Mesenchymal stem cell (in vitro differentiated cells and primary cell): ENCODE results near the gene PASK.
A peak's percentile ranks its signal among the peaks of the same experiment; 100 is the strongest.

ENCODE experiments used
- DNase-seq: peaks from one replicate; pipeline ENCODE4 v3.0.0-alpha.2; 2013
- H2AFZ ChIP-seq: one replicate; pipeline ENCODE4 v1.6.1; 2013; ENCODE audit warnings: low read depth, mild to moderate bottlenecking, control low read depth, inconsistent platforms, low read length, moderate library complexity
- H2AK5ac ChIP-seq: 2 replicates; pipeline ENCODE4 v1.6.1; 2013; ENCODE audit warnings: low read length, moderate library complexity, mild to moderate bottlenecking, inconsistent platforms; ENCODE audit not compliant: severe bottlenecking
- H2BK120ac ChIP-seq: one replicate; pipeline ENCODE4 v1.6.1; 2013; ENCODE audit warnings: low read depth, mild to moderate bottlenecking, inconsistent platforms, low read length, moderate library complexity
- H2BK12ac ChIP-seq, 2 experiments: one replicate each; pipeline ENCODE4 v1.6.1; 2013; ENCODE audit warnings: inconsistent platforms in 2 of 2, low read length in 2 of 2, mild to moderate bottlenecking in 2 of 2, moderate library complexity in 2 of 2, control low read depth in 1 of 2
- H2BK15ac ChIP-seq: one replicate; pipeline ENCODE4 v1.6.1; 2013; ENCODE audit warnings: mild to moderate bottlenecking, low read depth, inconsistent platforms; ENCODE audit not compliant: poor library complexity, severe bottlenecking
- H2BK5ac ChIP-seq: 2 replicates; pipeline ENCODE4 v1.6.1; 2013; ENCODE audit warnings: low read depth, mild to moderate bottlenecking, low read length, control low read depth, inconsistent platforms; ENCODE audit not compliant: poor library complexity, severe bottlenecking
- H3K14ac ChIP-seq, 2 experiments: one replicate each; pipeline ENCODE4 v1.6.1; 2013; ENCODE audit warnings: inconsistent platforms in 2 of 2, low read length in 2 of 2, control low read depth in 1 of 2, mild to moderate bottlenecking in 1 of 2, moderate library complexity in 1 of 2
- H3K18ac ChIP-seq, 2 experiments: one replicate each; pipeline ENCODE4 v1.6.1; 2013; ENCODE audit warnings: inconsistent platforms in 2 of 2, low read length in 2 of 2, control low read depth in 1 of 2, low read depth in 1 of 2, mild to moderate bottlenecking in 1 of 2
- H3K23ac ChIP-seq, 2 experiments: one replicate each; pipeline ENCODE4 v1.6.1; 2013; ENCODE audit warnings: inconsistent platforms in 2 of 2, low read length in 2 of 2, mild to moderate bottlenecking in 2 of 2, moderate library complexity in 2 of 2, control low read depth in 1 of 2
- H3K27ac ChIP-seq: 2 replicates; pipeline ENCODE4 v1.5.1; 2013; ENCODE audit warnings: mild to moderate bottlenecking, moderate library complexity, low read length, control low read depth, inconsistent platforms; ENCODE audit not compliant: poor library complexity, severe bottlenecking
- H3K27me3 ChIP-seq, 2 experiments: 2 replicates each; pipeline versions ENCODE4 v1.6.1 to v1.7.0; 2013; ENCODE audit warnings: low read length in 2 of 2, mild to moderate bottlenecking in 2 of 2, moderate library complexity in 2 of 2, control low read depth in 1 of 2, inconsistent platforms in 1 of 2; ENCODE audit not compliant: control insufficient read depth in 1 of 2, insufficient read depth in 1 of 2
- H3K36me3 ChIP-seq, 2 experiments: 2 replicates each; pipeline versions ENCODE4 v1.6.1 to v1.7.0; 2013; ENCODE audit warnings: low read length in 2 of 2, control low read depth in 1 of 2, inconsistent platforms in 1 of 2, low read depth in 1 of 2, mild to moderate bottlenecking in 1 of 2; ENCODE audit not compliant: insufficient read depth in 2 of 2, control insufficient read depth in 1 of 2
- H3K4ac ChIP-seq, 2 experiments: one replicate each; pipeline ENCODE4 v1.6.1; 2013; ENCODE audit warnings: inconsistent platforms in 2 of 2, low read length in 2 of 2, mild to moderate bottlenecking in 2 of 2, moderate library complexity in 2 of 2, control low read depth in 1 of 2, low read depth in 1 of 2
- H3K4me1 ChIP-seq: 2 replicates; pipeline ENCODE4 v1.6.1; 2013; ENCODE audit warnings: low read depth, low read length, control low read depth; ENCODE audit not compliant: control insufficient read depth, insufficient read depth
- H3K4me2 ChIP-seq: 2 replicates; pipeline ENCODE4 v1.6.1; 2013; ENCODE audit warnings: low read length, mild to moderate bottlenecking, inconsistent platforms; ENCODE audit not compliant: poor library complexity, severe bottlenecking
- H3K4me3 ChIP-seq, 2 experiments: 2 replicates each; pipeline versions ENCODE4 v1.5.1 to v1.7.0; 2013; ENCODE audit warnings: low read length in 2 of 2, mild to moderate bottlenecking in 2 of 2, control low read depth in 1 of 2, low read depth in 1 of 2; ENCODE audit not compliant: insufficient read depth in 1 of 2
- H3K79me1 ChIP-seq: replicated peaks from 2 replicates; pipeline ENCODE4 v1.6.1; 2013; ENCODE audit warnings: mild to moderate bottlenecking, control low read depth, low read length, inconsistent platforms; ENCODE audit not compliant: poor library complexity, severe bottlenecking
- H3K9ac ChIP-seq: 2 replicates; pipeline ENCODE4 v1.7.0; 2013; ENCODE audit warnings: mild to moderate bottlenecking, low read length, moderate library complexity
- H3K9me3 ChIP-seq: 2 replicates; pipeline ENCODE4 v1.7.0; 2013; ENCODE audit warnings: mild to moderate bottlenecking, low read length; ENCODE audit not compliant: control insufficient read depth
- H4K8ac ChIP-seq: one replicate; pipeline ENCODE4 v1.6.1; 2013; ENCODE audit warnings: inconsistent platforms, mild to moderate bottlenecking, low read length, moderate library complexity
- H4K91ac ChIP-seq: one replicate; pipeline ENCODE4 v1.6.1; 2013; ENCODE audit warnings: mild to moderate bottlenecking, low read length, inconsistent platforms
- WGBS: methylation state at CpG from one replicate; pipeline ENCODE4 v1.1.7; 2013; ENCODE audit warnings: mixed read lengths; 5-methylcytosine and 5-hydroxymethylcytosine counted together

PASK gene

GRCh38 chr2:241082341-241083090 is 66.8 kb downstream of the PASK start:
- peaks cover 3 to 82% of the 10 kb centered on the region in 2 experiments for H3K36me3 ChIP-seq
- WGBS: 94% methylated on average over 14 of the region's 14 CpGs
- peaks cover 4% of the 10 kb centered on the region for H3K4me1 ChIP-seq
- H3K18ac ChIP-seq: no peak overlapping the region
- no peak overlapping the region for H3K27ac ChIP-seq
- H3K4me2 ChIP-seq: no peak overlapping the region
- no peaks in the 10 kb centered on the region for H3K9me3 ChIP-seq
- no peaks in the 10 kb centered on the region for H3K27me3 ChIP-seq
- no peak overlapping the region for H3K4ac ChIP-seq
- no peak overlapping the region for H3K4me3 ChIP-seq
- no peak overlapping the region for H2AFZ ChIP-seq
- H3K79me1 ChIP-seq: peaks cover 5% of the 10 kb centered on the region
- no peak overlapping the region for H2BK5ac ChIP-seq
- no peak overlapping the region for H2BK120ac ChIP-seq
- peak overlapping the region; percentile 18 for H4K91ac ChIP-seq
- DNase-seq: no peak
- H2AK5ac ChIP-seq: no peak overlapping the region
- no peak overlapping the region for H3K14ac ChIP-seq
- H3K23ac ChIP-seq: peak overlapping the region in 1 of 2 experiments; percentile 90
- no peak overlapping the region for H2BK12ac ChIP-seq
- H3K9ac ChIP-seq: no peak overlapping the region
- H4K8ac ChIP-seq: no peak overlapping the region
- H2BK15ac ChIP-seq: no peak overlapping the region

- H3K4me2 ChIP-seq: no peak overlapping the region
- no peak overlapping the region for H2BK5ac ChIP-seq
- no peak overlapping the region for H3K14ac ChIP-seq
- no peak overlapping the region for H4K8ac ChIP-seq
- peak overlapping the region in 1 of 2 experiments; percentile 90 for H3K23ac ChIP-seq
- H2BK12ac ChIP-seq: no peak overlapping the region
- no peak overlapping the region for H2AFZ ChIP-seq
- peaks cover 2% of the 10 kb centered on the region for H3K79me1 ChIP-seq
- H2BK15ac ChIP-seq: no peak overlapping the region
- no peak overlapping the region for H3K4ac ChIP-seq
- 87% methylated on average over 28 of the region's 28 CpGs for WGBS
- no peak overlapping the region for H2AK5ac ChIP-seq
- H4K91ac ChIP-seq: no peak overlapping the region
- peaks cover 2% of the 10 kb centered on the region for H3K4me1 ChIP-seq
- DNase-seq: no peak
- no peaks in the 10 kb centered on the region for H3K27me3 ChIP-seq
- H3K18ac ChIP-seq: no peak overlapping the region
- no peaks in the 10 kb centered on the region for H3K9me3 ChIP-seq
- H3K27ac ChIP-seq: no peak overlapping the region
- no peak overlapping the region for H3K4me3 ChIP-seq
- H2BK120ac ChIP-seq: no peak overlapping the region
- no peak overlapping the region for H3K9ac ChIP-seq
- peaks cover 0 to 81% of the 10 kb centered on the region in 2 experiments for H3K36me3 ChIP-seq
Measured at GRCh38 chr2:241081643-241082340, 67.5 kb downstream of the PASK start.

GRCh38 chr2:241081190-241081642 is 68.1 kb downstream of the PASK start:
- Histone ChIP-seq H3K4me2 (no peak overlapping the region), H4K91ac (no peak overlapping the region), H2BK120ac (no peak overlapping the region), H2BK5ac (no peak overlapping the region), H3K23ac (no peak overlapping the region), H3K4ac (no peak overlapping the region), H2BK15ac (no peak overlapping the region), H3K14ac (no peak overlapping the region), H3K27ac (no peak overlapping the region), H3K27me3 (no peaks in the 10 kb centered on the region), H3K79me1 (peaks cover under 1% of the 10 kb centered on the region), H3K36me3 (peaks cover 0 to 79% of the 10 kb centered on the region in 2 experiments), H2AFZ (no peak overlapping the region), H3K9me3 (no peaks in the 10 kb centered on the region), H3K4me3 (no peak overlapping the region), H3K9ac (no peak overlapping the region), H4K8ac (no peak overlapping the region), H2AK5ac (no peak overlapping the region), H3K4me1 (peaks cover 2% of the 10 kb centered on the region), H2BK12ac (no peak overlapping the region), H3K18ac (no peak overlapping the region)
- WGBS: 84% methylated on average over 9 of the region's 9 CpGs
- DNase-seq: no peak

- no peak overlapping the region for H2BK12ac ChIP-seq
- no peak overlapping the region for H2AK5ac ChIP-seq
- no peak overlapping the region for H4K8ac ChIP-seq
- no peak overlapping the region for H2BK5ac ChIP-seq
- H3K4me3 ChIP-seq: no peak overlapping the region
- no peak overlapping the region for H2BK15ac ChIP-seq
- H3K79me1 ChIP-seq: no peaks in the 10 kb centered on the region
- no peak overlapping the region for H3K18ac ChIP-seq
- peaks cover 2% of the 10 kb centered on the region for H3K4me1 ChIP-seq
- no peak overlapping the region for H2BK120ac ChIP-seq
- no peak overlapping the region for H2AFZ ChIP-seq
- no peak overlapping the region for H4K91ac ChIP-seq
- no peaks in the 10 kb centered on the region for H3K27me3 ChIP-seq
- H3K9me3 ChIP-seq: no peaks in the 10 kb centered on the region
- H3K9ac ChIP-seq: no peak overlapping the region
- WGBS: 91% methylated on average over 18 of the region's 18 CpGs
- no peak for DNase-seq
- peaks cover 0 to 81% of the 10 kb centered on the region in 2 experiments for H3K36me3 ChIP-seq
- no peak overlapping the region for H3K27ac ChIP-seq
- H3K23ac ChIP-seq: no peak overlapping the region
- no peak overlapping the region for H3K4ac ChIP-seq
- no peak overlapping the region for H3K4me2 ChIP-seq
- H3K14ac ChIP-seq: no peak overlapping the region
Measured at GRCh38 chr2:241080405-241081189, 68.7 kb downstream of the PASK start.
